ENCODE measurements around the gene PLGRKT.
"Not testable (repeated sequence)": the region's sequence is repeated elsewhere in the genome, so short reads cannot be mapped to it uniquely, and the experiment has no call there.

PLGRKT gene

DNA sequence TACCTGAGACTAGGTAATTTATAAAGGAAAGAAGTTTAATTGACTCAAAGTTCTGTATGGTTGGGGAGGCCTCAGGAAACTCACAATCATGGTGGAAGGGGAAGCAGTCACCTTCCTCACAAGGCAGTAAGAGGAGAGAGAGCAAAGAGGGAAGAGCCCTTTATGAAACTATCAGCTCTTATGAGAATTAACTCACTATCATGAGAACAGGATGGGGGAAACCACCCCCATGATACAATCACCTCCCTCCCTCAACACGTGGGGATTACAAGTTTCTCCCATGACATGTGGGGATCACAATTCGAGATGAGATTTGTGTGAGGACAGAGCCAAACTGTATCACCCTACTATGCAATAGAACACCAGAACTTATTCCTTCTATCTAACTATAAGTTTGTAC is 40.5 kb upstream of the PLGRKT start:
- H3K9me3 ChIP-seq (ENCODE audit: control insufficient read depth, low read length): no peaks in the 10 kb centered on the region
- H3K27ac ChIP-seq: no peak overlapping the region
- H3K9ac ChIP-seq: no peak overlapping the region
- H3K4me1 ChIP-seq: no peaks in the 10 kb centered on the region
- no peak overlapping the region for H3K4me2 ChIP-seq (ENCODE audit: low read length)
- TF ChIP-seq, protein P1, sequence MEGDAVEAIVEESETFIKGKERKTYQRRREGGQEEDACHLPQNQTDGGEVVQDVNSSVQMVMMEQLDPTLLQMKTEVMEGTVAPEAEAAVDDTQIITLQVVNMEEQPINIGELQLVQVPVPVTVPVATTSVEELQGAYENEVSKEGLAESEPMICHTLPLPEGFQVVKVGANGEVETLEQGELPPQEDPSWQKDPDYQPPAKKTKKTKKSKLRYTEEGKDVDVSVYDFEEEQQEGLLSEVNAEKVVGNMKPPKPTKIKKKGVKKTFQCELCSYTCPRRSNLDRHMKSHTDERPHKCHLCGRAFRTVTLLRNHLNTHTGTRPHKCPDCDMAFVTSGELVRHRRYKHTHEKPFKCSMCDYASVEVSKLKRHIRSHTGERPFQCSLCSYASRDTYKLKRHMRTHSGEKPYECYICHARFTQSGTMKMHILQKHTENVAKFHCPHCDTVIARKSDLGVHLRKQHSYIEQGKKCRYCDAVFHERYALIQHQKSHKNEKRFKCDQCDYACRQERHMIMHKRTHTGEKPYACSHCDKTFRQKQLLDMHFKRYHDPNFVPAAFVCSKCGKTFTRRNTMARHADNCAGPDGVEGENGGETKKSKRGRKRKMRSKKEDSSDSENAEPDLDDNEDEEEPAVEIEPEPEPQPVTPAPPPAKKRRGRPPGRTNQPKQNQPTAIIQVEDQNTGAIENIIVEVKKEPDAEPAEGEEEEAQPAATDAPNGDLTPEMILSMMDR (IDR thresholded peaks at IDR 0.05): no peak
- no peaks in the 10 kb centered on the region for H3K27me3 ChIP-seq (ENCODE audit: control insufficient read depth, insufficient read depth, low read length)
- no peaks in the 10 kb centered on the region for H3K36me3 ChIP-seq (ENCODE audit: control insufficient read depth, insufficient read depth, low read length)
- H3K4me3 ChIP-seq (ENCODE audit: low read depth, low read length): no peak overlapping the region
- no peak overlapping the region for H2AFZ ChIP-seq
- H3K79me2 ChIP-seq: no peaks in the 10 kb centered on the region

DNA sequence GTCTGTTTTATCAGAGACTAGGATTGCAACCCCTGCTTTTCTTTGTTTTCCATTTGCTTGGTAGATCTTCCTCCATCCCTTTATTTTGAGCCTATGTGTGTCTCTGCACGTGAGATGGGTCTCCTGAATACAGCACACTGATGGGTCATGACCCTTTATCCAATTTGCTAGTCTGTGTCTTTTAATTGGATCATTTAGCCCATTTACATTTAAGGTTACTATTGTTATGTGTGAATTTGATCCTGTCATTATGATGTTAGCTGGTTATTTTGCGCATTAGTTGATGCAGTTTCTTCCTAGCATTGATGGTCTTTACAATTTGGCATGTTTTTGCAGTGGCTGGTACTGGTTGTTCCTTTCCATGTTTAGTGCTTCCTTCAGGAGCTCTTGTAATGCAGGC is 37.9 kb upstream of the PLGRKT start:
- H3K27me3 ChIP-seq (ENCODE audit: control insufficient read depth, insufficient read depth, low read length); H3K79me2 ChIP-seq; H3K4me1 ChIP-seq; H3K36me3 ChIP-seq (ENCODE audit: control insufficient read depth, insufficient read depth, low read length); H3K4me3 ChIP-seq (ENCODE audit: low read depth, low read length); H3K9ac ChIP-seq; H2AFZ ChIP-seq; H3K27ac ChIP-seq; H3K9me3 ChIP-seq (ENCODE audit: control insufficient read depth, low read length); H3K4me2 ChIP-seq (ENCODE audit: low read length): not testable (repeated sequence)

DNA sequence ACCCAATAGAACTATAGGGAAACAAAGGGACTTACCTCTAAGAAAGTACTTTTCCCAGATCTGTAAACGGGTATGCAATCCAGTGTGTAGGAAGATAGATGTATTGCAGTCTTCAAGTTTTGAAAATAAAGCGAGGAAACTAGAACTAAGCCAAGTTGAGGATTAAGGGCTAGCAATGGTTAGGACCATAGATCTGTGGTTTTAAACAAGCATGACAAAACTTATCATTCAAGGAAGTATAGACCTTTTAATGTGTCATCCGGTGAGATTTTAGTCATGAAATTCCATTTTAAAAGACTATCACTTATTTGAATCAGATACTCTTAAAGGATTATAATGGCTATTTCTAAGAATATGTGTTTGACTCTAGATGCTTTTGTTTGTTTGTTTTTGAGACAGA is 33.1 kb upstream of the PLGRKT start:
- Histone ChIP-seq H3K9ac (no peak overlapping the region), H3K4me2 (ENCODE audit: low read length) (no peak overlapping the region), H3K9me3 (ENCODE audit: control insufficient read depth, low read length) (no peaks in the 10 kb centered on the region), H3K4me3 (ENCODE audit: low read depth, low read length) (no peak overlapping the region), H3K27me3 (ENCODE audit: control insufficient read depth, insufficient read depth, low read length) (no peaks in the 10 kb centered on the region), H2AFZ (no peak overlapping the region), H3K27ac (no peak overlapping the region), H3K79me2 (no peaks in the 10 kb centered on the region), H3K4me1 (no peaks in the 10 kb centered on the region), H3K36me3 (ENCODE audit: control insufficient read depth, insufficient read depth, low read length) (no peaks in the 10 kb centered on the region)
- TF ChIP-seq, protein P1 (IDR thresholded peaks at IDR 0.05): no peak

DNA sequence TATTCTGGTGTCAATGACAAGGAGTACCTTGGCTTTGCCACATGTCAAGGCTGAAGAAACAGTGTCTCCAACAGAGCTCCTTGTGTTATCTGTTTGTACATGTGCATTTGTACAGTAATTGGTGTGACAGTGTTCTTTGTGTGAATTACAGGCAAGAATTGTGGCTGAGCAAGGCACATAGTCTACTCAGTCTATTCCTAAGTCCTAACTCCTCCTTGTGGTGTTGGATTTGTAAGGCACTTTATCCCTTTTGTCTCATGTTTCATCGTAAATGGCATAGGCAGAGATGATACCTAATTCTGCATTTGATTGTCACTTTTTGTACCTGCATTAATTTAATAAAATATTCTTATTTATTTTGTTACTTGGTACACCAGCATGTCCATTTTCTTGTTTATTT is 32.4 kb upstream of the PLGRKT start:
- no peak overlapping the region for H3K4me3 ChIP-seq (ENCODE audit: low read depth, low read length)
- no peak overlapping the region for H3K9ac ChIP-seq
- H3K4me2 ChIP-seq (ENCODE audit: low read length): no peak overlapping the region
- no peaks in the 10 kb centered on the region for H3K4me1 ChIP-seq
- TF ChIP-seq, protein P1 (IDR thresholded peaks at IDR 0.05): no peak
- no peaks in the 10 kb centered on the region for H3K36me3 ChIP-seq (ENCODE audit: control insufficient read depth, insufficient read depth, low read length)
- H2AFZ ChIP-seq: no peak overlapping the region
- no peaks in the 10 kb centered on the region for H3K79me2 ChIP-seq
- H3K9me3 ChIP-seq (ENCODE audit: control insufficient read depth, low read length): no peaks in the 10 kb centered on the region
- H3K27ac ChIP-seq: no peak overlapping the region
- H3K27me3 ChIP-seq (ENCODE audit: control insufficient read depth, insufficient read depth, low read length): no peaks in the 10 kb centered on the region

DNA sequence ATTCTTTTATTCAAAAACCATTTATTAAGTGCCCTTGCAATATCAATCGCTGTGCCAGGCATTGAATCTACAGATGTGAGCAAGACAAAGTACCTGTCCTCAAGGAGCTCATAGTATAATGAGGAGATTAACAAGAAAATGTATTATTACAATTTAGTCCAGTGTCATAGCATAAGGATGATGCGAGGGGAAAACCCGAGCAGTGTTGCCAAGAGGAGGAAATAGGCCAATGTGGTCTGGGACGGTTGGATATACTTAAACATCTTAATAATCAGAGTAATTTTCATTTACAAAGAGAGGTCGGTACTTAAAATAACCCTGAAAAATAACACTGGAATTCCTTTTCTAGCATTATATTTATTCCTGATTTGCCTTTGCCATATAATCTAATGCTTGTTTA is 31.1 kb upstream of the PLGRKT start:
- Histone ChIP-seq H3K4me1 (no peaks in the 10 kb centered on the region), H3K4me3 (ENCODE audit: low read depth, low read length) (no peak overlapping the region), H3K27ac (no peak overlapping the region), H3K79me2 (no peaks in the 10 kb centered on the region), H3K27me3 (ENCODE audit: control insufficient read depth, insufficient read depth, low read length) (no peaks in the 10 kb centered on the region), H3K9ac (no peak overlapping the region), H2AFZ (no peak overlapping the region), H3K4me2 (ENCODE audit: low read length) (no peak overlapping the region), H3K36me3 (ENCODE audit: control insufficient read depth, insufficient read depth, low read length) (no peaks in the 10 kb centered on the region), H3K9me3 (ENCODE audit: control insufficient read depth, low read length) (no peaks in the 10 kb centered on the region)
- TF ChIP-seq, protein P1 (IDR thresholded peaks at IDR 0.05): no peak

Measured in parathyroid adenoma (tissue), 2 donors.